ENCODE data around the gene HS3ST3B1. TPM values are rescaled to one million over a fixed set of nuclear protein-coding genes. Genes with fewer than 3 reads are reported as not detected.

Gene HS3ST3B1
- total and polyA plus RNA-seq, 12 donors, result 0.47 to 8.5 (median 3.3) TPM

GRCh38 chr17:14373614-14374259 is 72.9 kb downstream of the HS3ST3B1 start:
- WGBS, 4 donors, result 69 to 77% (median 72%) methylated on average over 8 of the region's 8 CpGs
- intact Hi-C loops (cut with DNase I), result no loop called here
- Histone ChIP-seq H3K4me1 (replicated peaks in 1 of 2) (no peaks in the 10 kb centered on the region), H3K36me3 (replicated peaks in 1 of 2) (no peaks in the 10 kb centered on the region), H3K27me3 (no peaks in the 10 kb centered on the region), H3K9me3 (replicated peaks in 1 of 3) (no peaks in the 10 kb centered on the region), H3K27ac (no peak overlapping the region), H3K4me3 (no peak overlapping the region)
- no peak for TF ChIP-seq POLR2A (IDR thresholded peaks at IDR 0.05)
- TF ChIP-seq CTCF (IDR thresholded peaks at IDR 0.05), result no peak
- no peak for DNase-seq

DNA sequence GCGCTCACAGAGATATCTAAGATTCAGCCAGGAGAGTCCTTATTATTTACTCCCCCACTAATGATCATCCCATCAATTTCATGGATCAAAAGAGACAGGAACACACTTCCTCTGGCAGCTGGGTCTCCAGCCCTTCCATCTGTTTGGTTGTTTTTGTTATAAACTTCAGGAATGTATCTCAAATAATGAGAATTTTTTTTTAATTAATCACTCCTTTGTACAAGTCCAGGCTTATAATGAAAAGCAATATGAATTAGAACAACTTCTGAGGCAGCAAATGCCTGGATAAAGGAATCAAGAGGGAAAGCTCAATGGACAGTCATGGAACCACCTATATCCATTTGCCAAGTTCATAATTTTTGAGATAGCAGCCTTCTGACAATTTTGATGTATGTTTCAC is 73.4 kb downstream of the HS3ST3B1 start:
- Histone ChIP-seq H3K27me3 (no peaks in the 10 kb centered on the region), H3K4me1 (replicated peaks in 1 of 2) (no peaks in the 10 kb centered on the region), H3K27ac (no peak overlapping the region), H3K9me3 (replicated peaks in 1 of 3) (no peaks in the 10 kb centered on the region), H3K36me3 (replicated peaks in 1 of 2) (no peaks in the 10 kb centered on the region), H3K4me3 (no peak overlapping the region)
- DNase-seq, result no peak
- TF ChIP-seq POLR2A (IDR thresholded peaks at IDR 0.05), result no peak
- TF ChIP-seq CTCF (IDR thresholded peaks at IDR 0.05), result no peak
- intact Hi-C loops (cut with DNase I), result no loop called here
- WGBS, 4 donors, result 71 to 95% (median 85%) methylated on average over 1 of the region's 1 CpG

DNA sequence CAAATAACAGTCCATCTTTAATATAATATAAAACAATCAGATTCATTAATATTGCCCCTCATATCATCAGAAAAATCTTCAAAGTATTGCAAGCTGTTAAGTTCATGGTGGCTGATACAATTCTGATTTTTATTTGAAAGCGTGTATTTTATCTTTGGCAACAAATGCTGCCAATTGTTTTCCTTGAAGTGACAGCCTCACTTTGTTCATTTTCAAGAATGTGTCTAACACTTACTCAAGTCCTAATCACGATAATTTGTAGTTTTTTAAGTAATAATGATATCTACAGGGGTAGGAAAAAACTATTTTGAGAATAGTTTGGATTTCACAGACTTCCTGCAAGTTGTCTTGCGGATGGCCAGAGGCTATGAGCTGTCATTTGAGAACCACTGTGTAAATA is 75.8 kb downstream of the HS3ST3B1 start:
- Histone ChIP-seq H3K9me3 (replicated peaks in 1 of 3) (no peaks in the 10 kb centered on the region), H3K27me3 (no peaks in the 10 kb centered on the region), H3K27ac (no peak overlapping the region), H3K4me1 (replicated peaks in 1 of 2) (no peaks in the 10 kb centered on the region), H3K4me3 (no peak overlapping the region), H3K36me3 (replicated peaks in 1 of 2) (no peaks in the 10 kb centered on the region)
- DNase-seq, result no peak
- intact Hi-C loops (cut with DNase I), result no loop called here
- TF ChIP-seq CTCF (IDR thresholded peaks at IDR 0.05) (no peak), POLR2A (IDR thresholded peaks at IDR 0.05) (no peak)
- WGBS, 4 donors, result 59 to 77% (median 65%) methylated on average over 3 of the region's 3 CpGs

GRCh38 chr17:14381606-14382005 is 80.7 kb downstream of the HS3ST3B1 start:
- Histone ChIP-seq H3K27me3 (no peaks in the 10 kb centered on the region), H3K27ac (no peak overlapping the region), H3K9me3 (replicated peaks in 1 of 3) (no peaks in the 10 kb centered on the region), H3K36me3 (replicated peaks in 1 of 2) (no peaks in the 10 kb centered on the region), H3K4me1 (replicated peaks in 1 of 2) (no peaks in the 10 kb centered on the region), H3K4me3 (no peak overlapping the region)
- 76 to 85% (median 80%) methylated on average over 6 of the region's 6 CpGs for WGBS, 4 donors
- intact Hi-C loops (cut with DNase I), result no loop called here
- TF ChIP-seq CTCF (IDR thresholded peaks at IDR 0.05), result no peak
- no peak for TF ChIP-seq POLR2A (IDR thresholded peaks at IDR 0.05)
- no peak for DNase-seq
